ENCODE results near the gene INO80D. TPM values are rescaled to one million over a fixed set of nuclear protein-coding genes. Genes with fewer than 3 reads are reported as not detected.

Gene INO80D
- total and polyA plus RNA-seq, 2 of the 13 experiments (the other 11 are each of a cell fraction or from before 2014, with no cell fraction given), result 7.6 to 7.9 TPM

- TF ChIP-seq, protein P1, sequence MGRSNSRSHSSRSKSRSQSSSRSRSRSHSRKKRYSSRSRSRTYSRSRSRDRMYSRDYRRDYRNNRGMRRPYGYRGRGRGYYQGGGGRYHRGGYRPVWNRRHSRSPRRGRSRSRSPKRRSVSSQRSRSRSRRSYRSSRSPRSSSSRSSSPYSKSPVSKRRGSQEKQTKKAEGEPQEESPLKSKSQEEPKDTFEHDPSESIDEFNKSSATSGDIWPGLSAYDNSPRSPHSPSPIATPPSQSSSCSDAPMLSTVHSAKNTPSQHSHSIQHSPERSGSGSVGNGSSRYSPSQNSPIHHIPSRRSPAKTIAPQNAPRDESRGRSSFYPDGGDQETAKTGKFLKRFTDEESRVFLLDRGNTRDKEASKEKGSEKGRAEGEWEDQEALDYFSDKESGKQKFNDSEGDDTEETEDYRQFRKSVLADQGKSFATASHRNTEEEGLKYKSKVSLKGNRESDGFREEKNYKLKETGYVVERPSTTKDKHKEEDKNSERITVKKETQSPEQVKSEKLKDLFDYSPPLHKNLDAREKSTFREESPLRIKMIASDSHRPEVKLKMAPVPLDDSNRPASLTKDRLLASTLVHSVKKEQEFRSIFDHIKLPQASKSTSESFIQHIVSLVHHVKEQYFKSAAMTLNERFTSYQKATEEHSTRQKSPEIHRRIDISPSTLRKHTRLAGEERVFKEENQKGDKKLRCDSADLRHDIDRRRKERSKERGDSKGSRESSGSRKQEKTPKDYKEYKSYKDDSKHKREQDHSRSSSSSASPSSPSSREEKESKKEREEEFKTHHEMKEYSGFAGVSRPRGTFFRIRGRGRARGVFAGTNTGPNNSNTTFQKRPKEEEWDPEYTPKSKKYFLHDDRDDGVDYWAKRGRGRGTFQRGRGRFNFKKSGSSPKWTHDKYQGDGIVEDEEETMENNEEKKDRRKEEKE (IDR thresholded peaks at IDR 0.05), result no peak
- TF ChIP-seq, protein P2, sequence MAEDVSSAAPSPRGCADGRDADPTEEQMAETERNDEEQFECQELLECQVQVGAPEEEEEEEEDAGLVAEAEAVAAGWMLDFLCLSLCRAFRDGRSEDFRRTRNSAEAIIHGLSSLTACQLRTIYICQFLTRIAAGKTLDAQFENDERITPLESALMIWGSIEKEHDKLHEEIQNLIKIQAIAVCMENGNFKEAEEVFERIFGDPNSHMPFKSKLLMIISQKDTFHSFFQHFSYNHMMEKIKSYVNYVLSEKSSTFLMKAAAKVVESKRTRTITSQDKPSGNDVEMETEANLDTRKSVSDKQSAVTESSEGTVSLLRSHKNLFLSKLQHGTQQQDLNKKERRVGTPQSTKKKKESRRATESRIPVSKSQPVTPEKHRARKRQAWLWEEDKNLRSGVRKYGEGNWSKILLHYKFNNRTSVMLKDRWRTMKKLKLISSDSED (CRISPR knock-in tag; IDR thresholded peaks at IDR 0.05), result no peak
- TF ChIP-seq ZNF20 (CRISPR knock-in tag; IDR thresholded peaks at IDR 0.05) (no peak), CENPBD1 (CRISPR knock-in tag; IDR thresholded peaks at IDR 0.05; ENCODE audit: borderline replicate concordance, low read depth) (no peak), ARNT2 (CRISPR knock-in tag; IDR thresholded peaks at IDR 0.05; ENCODE audit: low read depth) (peak; percentile 62; the same call in 1 of the 2 replicates), ZNF136 (CRISPR knock-in tag; IDR thresholded peaks at IDR 0.05; ENCODE audit: low read depth) (0 out of 2 replicates have a peak, but pooled peaks have one; percentile 63), ZNF709 (CRISPR knock-in tag; IDR thresholded peaks at IDR 0.05) (no peak), ZNF766 (CRISPR knock-in tag; IDR thresholded peaks at IDR 0.05; ENCODE audit: borderline replicate concordance) (no peak), ZNF563 (CRISPR knock-in tag; IDR thresholded peaks at IDR 0.05) (no peak), KLF15 (CRISPR knock-in tag; IDR thresholded peaks at IDR 0.05; ENCODE audit: borderline replicate concordance) (no peak), ZNF652 (CRISPR knock-in tag; IDR thresholded peaks at IDR 0.05; ENCODE audit: borderline replicate concordance, low read depth) (0 out of 2 replicates have a peak, but pooled peaks have one; percentile 17), E2F2 (CRISPR knock-in tag; IDR thresholded peaks at IDR 0.05; ENCODE audit: borderline replicate concordance) (no peak), FOXO1 (CRISPR knock-in tag; IDR thresholded peaks at IDR 0.05) (peak; percentile 50; the same call in 1 of the 2 replicates), CREB1 (IDR thresholded peaks at IDR 0.05) (no peak), CREB1 (CRISPR knock-in tag; IDR thresholded peaks at IDR 0.05) (peak; percentile 12), HOXA9 (CRISPR knock-in tag; IDR thresholded peaks at IDR 0.05; ENCODE audit: borderline replicate concordance) (no peak), ZNF564 (CRISPR knock-in tag; IDR thresholded peaks at IDR 0.05) (peak; percentile 91; the same call in 1 of the 2 replicates), KDM5B (CRISPR knock-in tag; IDR thresholded peaks at IDR 0.05; ENCODE audit: borderline replicate concordance) (no peak), ZNF510 (CRISPR knock-in tag; IDR thresholded peaks at IDR 0.05; ENCODE audit: low read depth) (no peak; the same call in 1 of the 2 replicates)
- TF ChIP-seq, protein P3, sequence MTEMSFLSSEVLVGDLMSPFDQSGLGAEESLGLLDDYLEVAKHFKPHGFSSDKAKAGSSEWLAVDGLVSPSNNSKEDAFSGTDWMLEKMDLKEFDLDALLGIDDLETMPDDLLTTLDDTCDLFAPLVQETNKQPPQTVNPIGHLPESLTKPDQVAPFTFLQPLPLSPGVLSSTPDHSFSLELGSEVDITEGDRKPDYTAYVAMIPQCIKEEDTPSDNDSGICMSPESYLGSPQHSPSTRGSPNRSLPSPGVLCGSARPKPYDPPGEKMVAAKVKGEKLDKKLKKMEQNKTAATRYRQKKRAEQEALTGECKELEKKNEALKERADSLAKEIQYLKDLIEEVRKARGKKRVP (CRISPR knock-in tag; IDR thresholded peaks at IDR 0.05), result no peak
- TF ChIP-seq, protein P4, sequence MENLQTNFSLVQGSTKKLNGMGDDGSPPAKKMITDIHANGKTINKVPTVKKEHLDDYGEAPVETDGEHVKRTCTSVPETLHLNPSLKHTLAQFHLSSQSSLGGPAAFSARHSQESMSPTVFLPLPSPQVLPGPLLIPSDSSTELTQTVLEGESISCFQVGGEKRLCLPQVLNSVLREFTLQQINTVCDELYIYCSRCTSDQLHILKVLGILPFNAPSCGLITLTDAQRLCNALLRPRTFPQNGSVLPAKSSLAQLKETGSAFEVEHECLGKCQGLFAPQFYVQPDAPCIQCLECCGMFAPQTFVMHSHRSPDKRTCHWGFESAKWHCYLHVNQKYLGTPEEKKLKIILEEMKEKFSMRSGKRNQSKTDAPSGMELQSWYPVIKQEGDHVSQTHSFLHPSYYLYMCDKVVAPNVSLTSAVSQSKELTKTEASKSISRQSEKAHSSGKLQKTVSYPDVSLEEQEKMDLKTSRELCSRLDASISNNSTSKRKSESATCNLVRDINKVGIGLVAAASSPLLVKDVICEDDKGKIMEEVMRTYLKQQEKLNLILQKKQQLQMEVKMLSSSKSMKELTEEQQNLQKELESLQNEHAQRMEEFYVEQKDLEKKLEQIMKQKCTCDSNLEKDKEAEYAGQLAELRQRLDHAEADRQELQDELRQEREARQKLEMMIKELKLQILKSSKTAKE (CRISPR knock-in tag; IDR thresholded peaks at IDR 0.05; ENCODE audit: borderline replicate concordance), result no peak
Measured at GRCh38 chr2:206084439-206084869, 1.5 kb downstream of the INO80D start (continued).

Data from HepG2 (cell line).